ENCODE data around the gene TEAD1. TPM values are rescaled to one million over a fixed set of nuclear protein-coding genes. Genes with fewer than 3 reads are reported as not detected.

Gene TEAD1
- total RNA-seq, 2 donors from 2014 or later = 76.4 to 94.4 TPM

GRCh38 chr11:12989428-12990161 lies 315.4 kb downstream of the TEAD1 start:
- Histone ChIP-seq H3K4me1 (ENCODE audit: control insufficient read depth, insufficient read depth, low read length) (no peaks in the 10 kb centered on the region), H3K27ac (ENCODE audit: low read depth, low read length) (peak overlapping the region; percentile 1), H3K36me3 (ENCODE audit: control insufficient read depth, insufficient read depth, low read length) (no peaks in the 10 kb centered on the region), H3K9me3 (ENCODE audit: control insufficient read depth, low read length) (no peaks in the 10 kb centered on the region), H3K9ac (ENCODE audit: extremely low read depth, low read length, poor library complexity, severe bottlenecking) (no peak overlapping the region), H3K4me3 (ENCODE audit: low read length) (no peak overlapping the region), H3K27me3 (ENCODE audit: control insufficient read depth, insufficient read depth, low read length, poor library complexity, severe bottlenecking) (peaks cover 7% of the 10 kb centered on the region)
- Mint-ChIP-seq H3K27me3 (ENCODE audit: insufficient read depth) (peaks cover 13% of the 10 kb centered on the region), H3K27ac (no peak overlapping the region), H3K36me3 (ENCODE audit: low read depth) (no peaks in the 10 kb centered on the region), H3K4me1 (no peaks in the 10 kb centered on the region), H3K9me3 (no peaks in the 10 kb centered on the region), H3K4me3 (no peak overlapping the region)
- TF ChIP-seq, protein P1, sequence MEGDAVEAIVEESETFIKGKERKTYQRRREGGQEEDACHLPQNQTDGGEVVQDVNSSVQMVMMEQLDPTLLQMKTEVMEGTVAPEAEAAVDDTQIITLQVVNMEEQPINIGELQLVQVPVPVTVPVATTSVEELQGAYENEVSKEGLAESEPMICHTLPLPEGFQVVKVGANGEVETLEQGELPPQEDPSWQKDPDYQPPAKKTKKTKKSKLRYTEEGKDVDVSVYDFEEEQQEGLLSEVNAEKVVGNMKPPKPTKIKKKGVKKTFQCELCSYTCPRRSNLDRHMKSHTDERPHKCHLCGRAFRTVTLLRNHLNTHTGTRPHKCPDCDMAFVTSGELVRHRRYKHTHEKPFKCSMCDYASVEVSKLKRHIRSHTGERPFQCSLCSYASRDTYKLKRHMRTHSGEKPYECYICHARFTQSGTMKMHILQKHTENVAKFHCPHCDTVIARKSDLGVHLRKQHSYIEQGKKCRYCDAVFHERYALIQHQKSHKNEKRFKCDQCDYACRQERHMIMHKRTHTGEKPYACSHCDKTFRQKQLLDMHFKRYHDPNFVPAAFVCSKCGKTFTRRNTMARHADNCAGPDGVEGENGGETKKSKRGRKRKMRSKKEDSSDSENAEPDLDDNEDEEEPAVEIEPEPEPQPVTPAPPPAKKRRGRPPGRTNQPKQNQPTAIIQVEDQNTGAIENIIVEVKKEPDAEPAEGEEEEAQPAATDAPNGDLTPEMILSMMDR (conservative IDR thresholded peaks at IDR 0.05) = no peak
- peak; percentile 50 for DNase-seq
- WGBS, 2 experiments (ENCODE audit: insufficient coverage in 1 of 2, insufficient read length in 1 of 2) = 79 to 89% methylated on average over 8 to 13 of the region's 13 CpGs

DNA sequence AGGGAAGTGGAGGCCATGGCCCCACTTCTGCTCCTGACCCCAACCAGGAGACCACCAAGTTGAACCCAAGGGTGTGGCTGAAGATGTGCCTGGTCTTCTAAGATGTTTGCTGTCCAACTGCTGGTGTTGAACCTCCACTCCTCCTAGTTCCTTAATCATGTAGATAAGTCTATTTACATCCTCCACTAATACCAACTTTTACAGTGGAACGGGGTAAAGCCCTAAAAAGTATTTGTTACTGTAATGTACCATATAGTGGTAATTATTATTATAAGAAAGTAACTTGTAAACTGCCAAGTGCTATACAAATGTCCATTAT lies 315.9 kb downstream of the TEAD1 start:
- H3K9me3 Mint-ChIP-seq = no peaks in the 10 kb centered on the region
- WGBS, 2 experiments (ENCODE audit: insufficient coverage in 1 of 2, insufficient read length in 1 of 2) = no CpG with 5 or more reads among the region's 1 CpG
- Histone ChIP-seq H3K9ac (ENCODE audit: extremely low read depth, low read length, poor library complexity, severe bottlenecking) (no peak overlapping the region), H3K27ac (ENCODE audit: low read depth, low read length) (no peak overlapping the region), H3K36me3 (ENCODE audit: control insufficient read depth, insufficient read depth, low read length) (no peaks in the 10 kb centered on the region), H3K4me3 (ENCODE audit: low read length) (no peak overlapping the region), H3K4me1 (ENCODE audit: control insufficient read depth, insufficient read depth, low read length) (no peaks in the 10 kb centered on the region), H3K9me3 (ENCODE audit: control insufficient read depth, low read length) (no peaks in the 10 kb centered on the region), H3K27me3 (ENCODE audit: control insufficient read depth, insufficient read depth, low read length, poor library complexity, severe bottlenecking) (peaks cover 7% of the 10 kb centered on the region)
- no peaks in the 10 kb centered on the region for H3K4me1 Mint-ChIP-seq
- TF ChIP-seq, protein P1 (conservative IDR thresholded peaks at IDR 0.05) = no peak
- H3K36me3 Mint-ChIP-seq (ENCODE audit: low read depth) = no peaks in the 10 kb centered on the region
- H3K4me3 Mint-ChIP-seq = no peak overlapping the region
- H3K27me3 Mint-ChIP-seq (ENCODE audit: insufficient read depth) = peaks cover 13% of the 10 kb centered on the region
- no peak overlapping the region for H3K27ac Mint-ChIP-seq
- DNase-seq = no peak

- Mint-ChIP-seq H3K36me3 (ENCODE audit: low read depth) (peaks cover 7% of the 10 kb centered on the region), H3K27ac (no peak overlapping the region), H3K27me3 (ENCODE audit: insufficient read depth) (peaks cover 13% of the 10 kb centered on the region), H3K4me3 (no peak overlapping the region), H3K9me3 (peaks cover 9% of the 10 kb centered on the region), H3K4me1 (no peaks in the 10 kb centered on the region)
- H3K4me1 ChIP-seq (ENCODE audit: control insufficient read depth, insufficient read depth, low read length) = no peaks in the 10 kb centered on the region
- TF ChIP-seq, protein P1 (conservative IDR thresholded peaks at IDR 0.05) = no peak
- no peaks in the 10 kb centered on the region for H3K36me3 ChIP-seq (ENCODE audit: control insufficient read depth, insufficient read depth, low read length)
- peaks cover 7% of the 10 kb centered on the region for H3K27me3 ChIP-seq (ENCODE audit: control insufficient read depth, insufficient read depth, low read length, poor library complexity, severe bottlenecking)
- H3K9ac ChIP-seq (ENCODE audit: extremely low read depth, low read length, poor library complexity, severe bottlenecking) = no peak overlapping the region
- no peak overlapping the region for H3K27ac ChIP-seq (ENCODE audit: low read depth, low read length)
- H3K4me3 ChIP-seq (ENCODE audit: low read length) = no peak overlapping the region
- H3K9me3 ChIP-seq (ENCODE audit: control insufficient read depth, low read length) = peaks cover 8% of the 10 kb centered on the region
- DNase-seq = no peak
- WGBS, 2 experiments (ENCODE audit: insufficient coverage in 1 of 2, insufficient read length in 1 of 2) = 100% methylated on average over 1 of the region's 1 CpG; no CpG with 5 or more reads in 1 of the 2 experiments
Measured at GRCh38 chr11:12991426-12991825, 317.2 kb downstream of the TEAD1 start.
